ENCODE results near the gene TCF12. TPM values are rescaled to one million over a fixed set of nuclear protein-coding genes. Genes with fewer than 3 reads are reported as not detected.
A peak's percentile ranks its signal among the peaks of the same experiment; 100 is the strongest.

Gene TCF12
- total RNA-seq, 1 donor from 2014 or later = 33.2 TPM

- Histone ChIP-seq H3K36me3 (ENCODE audit: control insufficient read depth, insufficient read depth, low read length) (no peaks in the 10 kb centered on the region), H3K4me3 (ENCODE audit: low read depth, low read length) (no peak overlapping the region), H3K27me3 (ENCODE audit: control insufficient read depth, insufficient read depth, low read length) (no peaks in the 10 kb centered on the region)
- DNase-seq (ENCODE audit: low read depth) (no peak), FAIRE-seq (no peak)
- no peak for TF ChIP-seq CTCF (IDR thresholded peaks at IDR 0.05; ENCODE audit: insufficient read depth, low read length, severe bottlenecking)
Measured at GRCh38 chr15:57048930-57049549, 130.6 kb downstream of the TCF12 start.

DNA sequence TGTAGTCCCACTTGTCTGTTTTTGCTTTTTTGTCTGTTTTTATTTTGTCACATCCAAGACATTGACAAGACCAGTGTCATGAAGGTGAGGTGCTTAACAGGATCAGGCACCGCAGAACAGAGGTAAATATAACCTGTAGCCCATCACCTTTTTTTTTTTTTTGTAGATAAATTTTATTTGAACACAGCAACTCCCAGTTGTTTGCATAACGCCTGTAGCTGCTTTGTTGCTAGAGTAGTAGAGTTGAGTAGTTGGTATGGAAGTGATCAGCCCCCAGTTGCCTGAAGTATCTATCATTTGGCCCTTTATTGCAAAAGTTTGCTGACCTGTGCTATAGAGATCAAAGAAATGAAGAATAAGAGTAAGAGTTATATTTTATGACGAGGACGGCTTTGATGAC is 135.0 kb downstream of the TCF12 start:
- FAIRE-seq (no peak), DNase-seq (ENCODE audit: low read depth) (no peak)
- Histone ChIP-seq H3K4me3 (ENCODE audit: low read depth, low read length) (no peak overlapping the region), H3K27me3 (ENCODE audit: control insufficient read depth, insufficient read depth, low read length) (no peaks in the 10 kb centered on the region), H3K36me3 (ENCODE audit: control insufficient read depth, insufficient read depth, low read length) (no peaks in the 10 kb centered on the region)
- TF ChIP-seq CTCF (IDR thresholded peaks at IDR 0.05; ENCODE audit: insufficient read depth, low read length, severe bottlenecking) = no peak

- TF ChIP-seq CTCF (IDR thresholded peaks at IDR 0.05; ENCODE audit: insufficient read depth, low read length, severe bottlenecking) = no peak
- H3K27me3 ChIP-seq (ENCODE audit: control insufficient read depth, insufficient read depth, low read length) = no peaks in the 10 kb centered on the region
- FAIRE-seq (no peak), DNase-seq (ENCODE audit: low read depth) (no peak)
- H3K4me3 ChIP-seq (ENCODE audit: low read depth, low read length) = no peak overlapping the region
- H3K36me3 ChIP-seq (ENCODE audit: control insufficient read depth, insufficient read depth, low read length) = no peaks in the 10 kb centered on the region
Measured at GRCh38 chr15:57054204-57054750, 135.8 kb downstream of the TCF12 start.

DNA sequence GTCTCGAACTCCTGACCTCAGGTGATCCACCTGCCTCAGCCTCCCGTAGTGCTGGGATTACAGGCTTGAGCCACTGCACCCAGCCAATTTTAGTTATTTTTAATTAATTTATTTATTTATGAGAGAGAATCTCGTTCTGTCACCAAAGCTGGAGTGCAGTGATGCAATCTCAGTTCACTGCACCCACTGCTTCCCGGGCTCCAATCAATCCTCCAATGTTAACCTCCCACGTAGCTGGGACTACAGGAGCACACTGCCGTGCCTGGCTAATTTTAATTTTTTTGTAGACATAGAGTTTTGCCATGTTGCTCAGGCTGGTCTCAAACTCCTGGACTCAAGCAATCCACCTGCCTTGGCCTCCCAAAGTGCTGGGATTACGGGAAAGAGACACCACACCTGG is 137.9 kb downstream of the TCF12 start:
- no peak for TF ChIP-seq CTCF (IDR thresholded peaks at IDR 0.05; ENCODE audit: insufficient read depth, low read length, severe bottlenecking)
- Histone ChIP-seq H3K36me3 (ENCODE audit: control insufficient read depth, insufficient read depth, low read length) (no peaks in the 10 kb centered on the region), H3K27me3 (ENCODE audit: control insufficient read depth, insufficient read depth, low read length) (no peaks in the 10 kb centered on the region), H3K4me3 (ENCODE audit: low read depth, low read length) (no peak overlapping the region)
- no peak for FAIRE-seq
- DNase-seq (ENCODE audit: low read depth) = no peak

- FAIRE-seq (no peak), DNase-seq (ENCODE audit: low read depth) (peak; percentile 38)
- H3K36me3 ChIP-seq (ENCODE audit: control insufficient read depth, insufficient read depth, low read length) = no peaks in the 10 kb centered on the region
- no peak for TF ChIP-seq CTCF (IDR thresholded peaks at IDR 0.05; ENCODE audit: insufficient read depth, low read length, severe bottlenecking)
- H3K4me3 ChIP-seq (ENCODE audit: low read depth, low read length) = no peak overlapping the region
- no peaks in the 10 kb centered on the region for H3K27me3 ChIP-seq (ENCODE audit: control insufficient read depth, insufficient read depth, low read length)
Measured at GRCh38 chr15:57057134-57057930, 138.9 kb downstream of the TCF12 start.

Data from bronchial epithelial cell (primary cell).